NCI-H146 (cell line): ENCODE measurements around the gene PACS2.

Experiments used
- DNase-seq: peaks from one replicate; lab custom pipeline; 2025; lab: John Stamatoyannopoulos, UW

The PACS2 gene

GRCh38 chr14:105408592-105408991 lies 94.0 kb downstream of the PACS2 start:
- DNase-seq: no peak

- no peak for DNase-seq
Observed at GRCh38 chr14:105409364-105409763, 94.8 kb downstream of the PACS2 start.

- no peak for DNase-seq
Observed at GRCh38 chr14:105410642-105411016, 96.1 kb downstream of the PACS2 start.

DNA sequence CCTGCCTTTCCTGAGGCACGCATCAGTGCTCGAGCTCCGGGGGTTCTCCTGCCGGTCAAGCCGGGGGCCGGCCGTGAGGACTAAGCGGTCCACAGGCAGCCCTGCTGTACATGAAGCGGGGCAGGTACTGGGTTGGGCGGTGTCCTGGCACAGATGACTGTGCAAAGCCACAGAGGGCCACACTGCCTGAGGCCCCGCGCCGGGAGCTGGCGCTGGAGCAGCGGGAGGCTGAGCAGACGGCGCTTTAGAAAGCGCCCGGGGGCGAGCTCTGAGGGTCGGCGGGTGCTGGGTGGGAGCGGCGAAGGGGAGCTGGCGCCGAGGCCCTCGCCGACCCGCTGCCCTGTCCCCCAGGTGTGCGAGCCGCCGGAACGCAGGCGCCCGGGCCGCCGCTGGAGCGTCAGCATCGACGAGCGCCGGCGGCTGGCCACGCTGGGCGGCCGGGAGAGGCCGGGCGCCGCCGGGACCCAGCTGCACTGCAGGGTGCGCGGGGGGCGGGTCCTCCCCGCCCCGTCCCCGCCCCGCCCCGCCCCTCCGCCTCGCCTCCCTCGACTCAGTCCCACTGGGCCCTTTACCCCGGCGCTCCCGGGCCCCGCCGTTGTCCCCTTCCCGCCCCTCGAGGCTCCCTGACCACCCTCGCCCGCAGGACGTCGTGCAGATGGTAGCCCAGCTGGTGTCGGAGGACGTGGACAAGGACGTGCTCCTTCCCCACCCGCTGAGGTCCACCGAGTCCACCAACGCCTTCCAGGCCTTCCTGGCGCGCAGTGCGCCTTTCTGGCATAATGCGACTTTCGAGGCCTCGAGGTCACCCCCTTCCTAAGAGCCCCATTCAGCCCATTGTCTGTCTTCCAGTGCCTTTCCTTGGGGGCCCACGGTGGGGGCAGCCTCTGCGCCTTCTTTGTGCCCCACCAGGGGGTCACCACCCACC lies 96.7 kb downstream of the PACS2 start:
- peak; percentile 79 for DNase-seq

- no peak for DNase-seq
Observed at GRCh38 chr14:105411985-105412770, 97.6 kb downstream of the PACS2 start.

DNA sequence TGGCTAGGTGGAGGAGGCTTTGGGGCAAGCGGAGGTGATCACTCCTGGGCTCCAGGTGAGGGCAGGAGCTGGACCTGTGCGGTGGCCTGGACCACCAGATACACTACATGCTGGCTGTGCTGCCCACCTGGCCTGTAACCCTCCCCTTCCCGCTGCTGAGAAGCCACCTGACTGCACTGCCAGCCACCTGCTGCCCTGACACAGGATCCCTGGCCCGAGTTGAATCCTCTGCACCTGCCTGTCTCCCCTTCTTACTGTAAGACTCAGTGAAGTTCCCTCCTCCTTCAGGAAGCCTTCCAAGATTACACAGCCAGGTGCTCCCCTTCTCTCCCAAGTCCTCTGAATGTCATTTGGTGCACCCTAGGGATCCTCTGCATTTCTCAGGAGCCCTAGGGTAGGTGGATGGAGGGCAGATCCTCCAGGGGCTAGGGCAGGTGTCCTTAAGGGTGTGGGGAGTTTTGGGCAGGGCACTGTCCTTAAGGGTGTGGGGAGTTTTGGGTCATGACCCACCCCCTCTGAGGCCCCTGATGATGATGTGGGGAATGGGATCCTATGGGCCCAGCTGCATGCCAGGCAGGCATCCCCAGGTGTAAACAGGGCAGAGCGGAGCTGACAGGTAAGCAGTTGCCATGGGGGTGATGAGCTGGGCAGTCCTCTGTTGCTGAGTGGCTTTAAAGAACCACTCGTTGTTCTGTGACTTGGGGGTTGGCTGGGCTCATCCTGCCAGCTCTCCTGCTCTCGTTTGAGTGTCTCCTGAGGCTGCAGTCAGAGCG lies 98.4 kb downstream of the PACS2 start:
- DNase-seq: peak; percentile 77

GRCh38 chr14:105413544-105413886 lies 99.0 kb downstream of the PACS2 start:
- no peak for DNase-seq

DNA sequence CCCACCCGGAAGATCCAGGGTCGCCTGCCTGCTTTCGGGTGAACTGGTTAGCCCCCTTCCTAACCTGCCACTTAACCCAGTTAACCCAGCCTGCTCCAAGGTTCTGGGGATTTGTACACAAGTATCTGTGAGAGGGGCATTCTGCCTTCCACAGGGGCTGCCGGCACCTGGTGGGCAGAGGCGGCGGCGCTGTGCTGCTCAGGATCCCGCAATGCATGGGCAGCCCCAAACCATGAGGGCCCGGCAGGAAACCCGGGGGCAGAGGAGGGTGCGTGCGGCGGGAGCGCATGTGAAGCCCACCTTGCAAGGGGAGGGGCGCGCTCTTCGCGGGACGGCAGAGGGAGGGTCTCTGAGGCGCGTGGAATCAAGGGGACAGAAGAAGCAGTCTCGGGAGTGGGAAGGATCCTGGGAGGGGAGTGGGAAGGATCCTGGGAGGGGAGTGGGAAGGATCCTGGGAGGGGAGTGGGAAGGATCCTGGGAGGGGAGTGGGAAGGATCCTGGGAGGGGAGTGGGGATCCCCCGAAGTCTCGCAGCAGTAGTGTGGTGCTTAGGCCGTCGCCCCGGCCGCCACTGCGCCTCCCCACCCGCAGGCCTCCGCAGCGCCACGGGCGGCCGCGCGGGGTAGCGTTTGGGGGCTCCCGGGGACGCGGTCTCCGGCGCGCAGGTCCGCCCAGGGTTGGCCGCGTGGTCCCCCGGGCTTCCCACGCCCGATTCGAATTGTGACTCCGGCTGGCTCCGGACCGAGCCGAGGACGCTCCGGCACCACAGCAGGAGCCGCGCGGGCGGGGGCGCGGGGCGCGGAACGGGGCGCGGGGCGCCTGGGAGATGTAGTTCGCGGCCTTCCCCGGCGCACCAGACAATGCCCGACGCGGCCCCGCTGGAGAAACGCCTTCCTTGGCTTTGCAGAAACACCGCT lies 100.2 kb downstream of the PACS2 start:
- peak; percentile 86 for DNase-seq

DNA sequence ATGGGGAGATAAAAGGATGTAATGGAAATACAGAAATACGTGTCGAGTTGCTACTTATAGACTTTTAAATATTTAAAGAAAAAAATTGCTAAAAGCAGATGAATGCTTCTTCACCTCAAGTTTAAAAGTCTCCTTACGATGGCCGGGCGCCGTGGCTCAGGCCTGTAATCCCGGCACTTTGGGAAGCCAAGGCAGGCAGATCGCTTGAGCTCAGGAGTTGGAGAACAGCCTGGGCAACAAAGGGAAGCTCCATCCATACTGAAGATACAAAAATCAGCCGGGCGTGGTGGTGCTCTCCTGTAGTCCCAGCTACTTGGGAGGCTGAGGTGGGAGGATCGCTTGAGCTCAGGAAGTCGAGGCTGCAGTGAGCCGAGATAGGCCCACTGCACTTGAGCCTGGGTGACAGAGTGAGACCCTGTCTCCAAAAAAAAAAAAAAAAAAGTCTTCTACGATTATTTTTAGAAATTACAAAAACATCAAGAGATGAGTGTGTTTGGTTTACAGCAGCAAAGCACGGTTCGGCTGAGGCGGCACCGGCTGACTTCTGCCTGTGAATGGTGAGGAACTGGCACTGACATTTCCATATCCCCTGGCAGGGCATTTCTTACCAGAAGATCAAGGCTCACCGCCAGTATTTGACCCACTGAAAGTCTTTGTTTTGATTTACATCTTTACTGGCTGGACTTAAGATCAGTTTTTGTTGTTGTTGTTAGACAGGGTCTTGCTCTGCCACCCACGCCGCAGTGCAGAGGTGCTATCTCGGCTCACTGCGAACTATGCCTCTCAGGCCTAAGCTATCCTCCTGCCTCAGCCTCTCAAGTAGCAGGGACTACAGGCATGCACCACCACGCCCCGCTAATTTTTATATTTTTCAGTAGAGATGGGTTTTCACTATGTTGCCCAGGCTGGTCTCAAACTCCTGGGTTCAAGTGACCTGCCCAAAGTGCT lies 101.2 kb downstream of the PACS2 start:
- DNase-seq: no peak

GRCh38 chr14:105416671-105417070 lies 102.1 kb downstream of the PACS2 start:
- no peak for DNase-seq

DNA sequence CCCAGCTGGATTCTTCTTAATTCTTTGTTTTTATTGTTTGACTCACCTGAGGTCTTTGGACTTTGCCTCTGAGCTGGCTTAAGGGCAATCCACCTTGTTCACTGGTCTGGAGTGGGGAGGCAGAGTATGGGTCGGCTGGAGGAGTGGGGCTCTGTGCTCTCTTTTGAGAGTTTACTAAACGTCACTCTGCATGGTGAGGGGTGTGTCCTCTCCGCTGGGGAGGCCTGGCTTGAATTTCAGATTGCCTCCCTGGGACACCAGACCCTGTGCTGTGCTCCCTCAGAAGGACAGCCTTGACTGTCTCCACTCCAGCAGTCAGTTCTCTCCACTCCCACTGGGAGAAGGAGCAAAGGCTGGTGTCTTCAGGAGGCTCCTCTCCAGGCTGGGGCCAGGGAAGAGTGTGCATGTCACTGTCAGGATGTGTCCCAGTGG lies 103.2 kb downstream of the PACS2 start:
- DNase-seq: no peak

DNA sequence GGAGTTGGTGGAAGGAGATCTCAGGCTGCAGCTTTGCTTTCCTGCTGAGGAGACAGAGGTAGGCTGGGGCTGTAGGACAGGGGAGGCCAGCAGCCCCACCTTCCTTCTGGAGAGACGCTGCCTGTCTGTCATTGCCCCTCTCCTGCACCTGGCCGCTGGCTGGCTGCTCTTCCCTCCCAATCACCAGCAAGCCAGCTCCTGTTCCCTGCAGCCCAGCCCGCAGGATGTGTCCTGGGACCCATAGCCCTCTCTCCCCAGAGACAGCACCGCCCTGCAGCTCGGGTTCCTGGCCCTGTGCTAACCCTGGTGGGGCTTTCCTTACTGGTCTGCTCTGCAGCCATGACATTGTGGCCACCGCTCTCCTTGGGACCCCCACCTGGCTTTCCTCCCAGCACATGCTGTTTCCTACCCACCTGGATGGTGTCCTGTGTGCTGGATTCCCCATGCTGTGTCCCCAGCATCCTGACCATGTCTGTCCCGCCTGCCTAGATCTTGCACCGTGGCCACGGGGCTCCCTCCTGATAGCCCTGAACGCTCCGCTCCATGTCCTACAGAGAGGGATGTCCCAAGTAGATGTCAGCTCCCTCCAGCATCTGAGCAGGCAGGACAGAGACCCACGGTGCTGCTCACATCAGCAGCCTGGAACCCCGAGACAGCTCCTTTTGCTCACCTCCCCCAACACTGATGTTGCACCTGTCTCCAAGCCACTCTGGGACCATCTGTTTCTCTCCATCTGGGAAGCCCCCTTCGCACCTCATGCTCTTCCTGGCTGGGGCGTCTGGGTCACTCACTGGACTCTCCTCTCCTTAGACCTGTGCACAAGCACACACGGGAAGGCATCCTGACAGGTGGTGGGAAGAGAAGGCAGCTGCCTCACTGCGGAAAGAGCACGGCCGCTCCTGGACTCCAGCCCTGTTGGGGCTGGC lies 104.0 kb downstream of the PACS2 start:
- peak; percentile 77 for DNase-seq

- peak; percentile 77 for DNase-seq
Observed at GRCh38 chr14:105419195-105420091, 104.9 kb downstream of the PACS2 start, which contains the start of gene MTA1. Gene MTA1 (plus strand): TSS chr14:105419827. CDS start chr14:105420036, 209 bp downstream.

DNA sequence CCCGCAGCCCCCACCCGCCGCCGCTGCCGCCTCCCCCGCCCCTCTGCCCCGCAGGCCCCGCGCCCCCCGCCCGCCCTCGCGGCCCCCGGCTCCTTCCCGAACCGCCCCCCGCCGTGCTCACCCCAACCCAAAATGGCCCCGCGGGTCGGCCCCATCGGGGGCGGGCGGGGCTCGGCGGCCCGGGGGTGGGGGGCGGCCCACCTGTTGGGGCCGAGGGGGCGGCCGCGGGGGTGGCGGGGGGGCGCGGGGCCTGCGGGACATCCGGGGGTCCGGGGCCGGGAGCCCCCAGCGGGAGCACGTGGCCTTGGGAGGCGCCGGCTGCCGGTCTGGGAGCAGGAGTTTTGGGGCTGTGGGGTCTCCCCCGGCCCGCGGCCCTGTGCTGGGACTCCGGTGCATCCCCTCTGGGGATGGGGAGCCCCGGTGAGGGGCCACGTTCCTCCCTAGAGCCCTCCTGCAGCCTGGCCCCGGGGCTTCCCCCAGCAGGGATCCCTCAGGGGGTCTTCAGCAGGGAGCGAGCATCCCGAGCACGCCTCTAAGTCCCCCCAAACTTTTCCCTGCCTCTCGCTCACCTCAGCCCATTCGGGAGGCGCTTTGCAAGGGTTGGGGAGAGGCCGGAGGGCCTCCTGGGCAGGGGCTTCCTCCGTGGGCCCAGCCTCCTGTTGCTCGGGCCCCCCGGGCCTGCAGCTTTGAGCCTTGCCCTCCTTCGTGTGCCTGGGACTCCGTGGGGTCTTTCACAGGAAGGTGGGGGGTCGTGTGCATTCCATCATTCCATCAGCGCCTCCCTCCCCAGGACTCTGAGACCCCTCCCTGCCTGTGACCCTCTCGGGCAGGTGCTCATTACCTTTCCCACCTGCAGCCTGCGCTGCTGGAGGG lies 105.8 kb downstream of the PACS2 start:
- DNase-seq: peak; percentile 23

GRCh38 chr14:105420974-105421674 lies 106.6 kb downstream of the PACS2 start:
- no peak for DNase-seq
